Ureter (tissue), 1 donor: Measurements from ENCODE around the gene ULK1. TPM values are rescaled to one million over a fixed set of nuclear protein-coding genes. Genes with fewer than 3 reads are reported as not detected.

Experiments
- DNase-seq: peaks from one replicate; pipeline ENCODE4 v3.0.0-alpha.2; 2020; ENCODE audit warnings: low spot score
- total RNA-seq: library from RNA; stranded (reverse); gene quantifications from one replicate; pipeline ENCODE4 v1.2.4, GENCODE V29; 2023
- donor health status: DM: yes; HTN: yes; CAD: no.

ULK1 gene
- total RNA-seq, 1 donor from 2014 or later, result 31.8 TPM

DNA sequence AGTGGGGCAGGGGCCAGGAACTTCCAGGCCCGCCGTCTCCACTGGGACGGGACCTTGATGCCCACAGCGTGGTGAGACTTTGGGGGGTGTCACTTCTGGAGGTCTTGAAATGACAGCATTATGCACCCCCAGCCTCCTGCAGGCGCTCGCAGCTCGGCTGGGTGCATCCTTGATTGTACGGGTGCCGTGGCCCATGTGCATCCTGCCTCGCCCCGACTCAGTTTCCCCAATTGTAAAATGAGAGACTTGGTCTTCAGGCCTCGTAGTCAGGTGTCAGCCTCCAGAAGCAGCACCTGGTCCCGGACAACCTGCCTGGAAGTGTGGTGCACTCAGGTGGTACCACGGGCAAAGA, 25.7 kb downstream of the ULK1 start:
- DNase-seq, result no peak

DNA sequence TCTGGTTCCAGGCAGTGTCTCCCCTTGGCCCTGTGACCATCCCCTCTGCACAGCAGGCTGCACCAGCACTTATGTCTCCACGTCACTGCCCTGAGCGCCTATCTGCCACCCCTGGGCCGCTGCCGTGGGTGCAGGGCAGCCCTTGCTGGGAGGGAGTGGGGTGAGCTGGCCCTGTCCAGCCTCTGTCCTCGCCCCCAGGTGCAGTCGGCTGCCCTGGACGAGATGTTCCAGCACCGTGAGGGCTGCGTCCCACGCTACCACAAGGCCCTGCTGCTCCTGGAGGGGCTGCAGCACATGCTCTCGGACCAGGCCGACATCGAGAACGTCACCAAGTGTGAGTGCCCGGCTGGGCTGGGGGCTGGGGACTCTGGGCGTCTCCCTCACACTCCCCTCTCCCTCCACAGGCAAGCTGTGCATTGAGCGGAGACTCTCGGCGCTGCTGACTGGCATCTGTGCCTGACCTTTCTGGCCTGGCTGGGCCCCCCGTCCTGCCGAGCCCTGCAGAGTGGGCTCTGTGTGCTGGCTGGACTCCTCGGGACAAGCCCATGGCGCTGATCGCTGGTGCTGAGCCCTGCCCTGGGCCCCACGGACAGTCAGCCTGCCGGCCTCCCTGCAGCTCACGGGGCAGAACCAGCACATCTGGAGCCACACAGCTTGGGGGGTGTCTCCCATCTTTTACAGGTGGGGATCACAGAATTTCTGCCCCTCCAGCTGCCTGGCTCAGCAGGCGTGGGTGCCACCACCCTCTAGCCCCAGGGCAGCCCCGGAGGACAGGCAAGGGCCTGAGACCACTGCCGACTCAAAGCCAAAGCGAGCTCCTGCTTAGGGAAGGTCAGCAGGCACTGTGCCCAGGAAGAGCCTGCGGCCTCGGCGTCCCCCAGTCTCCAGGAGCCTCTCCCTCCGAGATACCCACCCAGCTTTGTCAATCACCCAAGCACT, 26.7 kb downstream of the ULK1 start:
- DNase-seq, result no peak

DNA sequence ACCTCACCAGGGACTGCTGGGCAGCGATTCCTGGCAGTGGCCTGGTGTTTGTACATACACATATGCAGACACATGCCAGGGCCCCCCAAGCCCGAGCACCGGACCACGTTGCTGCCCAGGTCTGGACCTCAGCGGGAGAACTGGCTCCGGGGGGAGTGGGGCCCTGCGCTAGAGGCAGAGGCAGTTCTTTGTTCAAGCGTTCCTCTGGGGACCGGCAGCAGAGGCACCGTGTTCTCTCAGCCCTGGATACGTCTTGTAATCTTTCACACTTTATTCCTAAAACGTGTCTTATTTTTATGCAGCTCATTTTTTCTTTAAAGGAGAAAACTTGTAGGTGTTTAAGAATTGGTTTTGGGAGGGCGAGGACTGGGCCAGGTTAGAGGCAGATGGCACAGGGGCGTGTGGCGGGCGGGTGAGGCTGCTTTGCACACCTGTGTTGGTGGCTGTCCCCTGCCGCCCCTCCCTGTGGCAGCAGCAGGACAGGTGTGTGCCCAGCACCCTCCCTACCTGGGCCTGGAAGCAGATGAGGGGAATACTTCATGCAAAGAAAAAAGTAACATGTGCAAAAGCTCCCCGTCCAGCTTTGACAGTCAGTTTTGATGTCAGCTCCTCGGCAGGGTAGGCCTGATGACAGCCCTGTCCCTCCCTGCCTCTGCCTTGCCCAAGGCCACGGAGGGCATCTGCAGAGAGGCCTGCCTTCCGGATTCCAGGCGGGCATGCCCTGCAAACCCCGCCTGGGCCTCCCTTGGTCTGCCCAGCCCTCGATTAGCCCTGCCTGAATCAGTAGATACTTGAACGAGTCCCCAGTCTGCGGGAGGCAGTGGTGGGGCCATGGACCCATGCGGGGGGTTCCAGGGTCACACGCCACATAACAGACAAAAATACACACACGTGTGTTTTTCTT, 27.7 kb downstream of the ULK1 start:
- no peak for DNase-seq

DNA sequence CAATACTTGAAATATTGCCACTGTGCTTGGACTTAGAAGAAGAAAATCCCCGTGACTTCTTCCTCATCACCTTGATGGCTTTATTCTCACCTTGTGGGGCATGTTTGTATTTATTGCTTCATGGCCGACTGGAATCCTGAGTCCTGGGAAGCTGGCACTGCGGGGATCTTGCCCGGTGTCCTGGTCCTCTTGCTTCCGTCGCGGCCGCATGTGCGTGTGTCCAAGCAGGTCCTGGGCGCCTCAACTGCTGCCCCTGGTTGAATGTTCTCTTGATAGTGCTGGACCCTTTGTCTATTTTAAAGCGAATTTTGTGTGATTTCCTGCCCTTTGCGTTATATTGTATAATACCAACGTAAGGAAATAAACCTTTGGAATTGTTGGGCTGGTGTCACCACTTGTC, 28.4 kb downstream of the ULK1 start:
- no peak for DNase-seq

DNA sequence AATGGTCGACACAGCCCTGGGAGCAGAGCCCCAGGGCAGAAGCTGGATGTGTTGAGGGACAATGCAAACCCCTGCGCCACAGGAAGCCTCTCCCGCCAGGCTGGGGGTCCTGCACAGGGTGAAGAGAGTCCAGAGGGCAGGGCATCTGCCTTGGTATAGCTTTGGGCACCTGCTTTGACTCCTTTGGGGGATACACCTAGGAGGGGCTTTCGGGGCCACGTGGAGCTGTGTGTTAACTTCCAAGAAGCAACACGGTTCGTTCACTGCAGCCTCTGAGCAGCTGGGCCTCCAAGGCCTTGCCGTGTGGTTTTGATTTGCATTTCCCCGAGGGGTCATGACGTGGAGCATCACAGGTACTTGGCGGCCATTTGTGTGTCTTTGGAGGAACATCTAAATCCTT, 28.8 kb downstream of the ULK1 start:
- no peak for DNase-seq

DNA sequence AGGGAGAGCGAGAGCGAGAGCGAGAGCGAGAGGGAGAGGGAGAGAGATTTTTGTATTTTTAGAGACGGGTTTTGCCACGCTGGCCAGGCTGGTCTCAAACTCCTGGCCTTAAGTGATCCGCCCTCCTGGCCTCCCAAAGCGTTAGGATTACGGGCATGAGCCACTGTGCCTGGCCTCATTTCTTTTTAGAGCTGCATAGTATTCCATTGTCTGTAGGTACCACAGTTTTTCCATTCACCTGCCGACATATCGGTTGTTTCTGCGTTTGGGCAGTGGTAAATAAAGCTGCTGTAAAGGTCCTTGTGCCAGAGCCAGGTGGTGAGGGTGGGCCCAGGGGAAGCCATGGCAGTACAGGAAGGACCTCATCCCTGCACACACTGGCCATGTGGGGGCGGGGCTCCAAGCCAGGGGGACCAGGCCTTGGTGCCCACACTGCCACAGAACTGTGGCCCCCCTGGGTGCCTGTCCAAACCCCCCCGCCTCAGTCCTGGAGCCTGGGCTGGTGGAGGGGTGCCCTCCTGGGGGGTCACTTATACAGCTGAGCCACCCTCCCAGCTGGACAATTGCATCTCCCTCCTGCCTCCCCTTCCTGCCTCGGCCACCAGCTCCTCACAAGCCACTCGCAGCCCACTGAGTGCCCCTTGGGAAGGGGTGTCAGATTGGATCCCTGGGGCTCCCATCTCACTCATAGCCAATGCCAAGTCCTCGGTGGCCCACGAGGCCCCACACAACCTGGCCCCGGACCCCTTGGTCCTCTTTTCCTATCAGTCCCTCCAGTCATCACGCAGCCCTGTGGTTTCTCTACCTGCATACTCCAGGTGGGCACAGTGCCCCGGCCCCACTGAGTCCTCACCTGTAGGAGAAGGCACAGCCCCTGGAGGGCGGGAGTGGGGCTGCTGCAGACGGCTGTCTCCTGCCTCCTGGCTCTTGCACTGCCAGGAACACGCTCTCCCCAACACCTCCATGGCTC, 33.0 kb downstream of the ULK1 start:
- no peak for DNase-seq

DNA sequence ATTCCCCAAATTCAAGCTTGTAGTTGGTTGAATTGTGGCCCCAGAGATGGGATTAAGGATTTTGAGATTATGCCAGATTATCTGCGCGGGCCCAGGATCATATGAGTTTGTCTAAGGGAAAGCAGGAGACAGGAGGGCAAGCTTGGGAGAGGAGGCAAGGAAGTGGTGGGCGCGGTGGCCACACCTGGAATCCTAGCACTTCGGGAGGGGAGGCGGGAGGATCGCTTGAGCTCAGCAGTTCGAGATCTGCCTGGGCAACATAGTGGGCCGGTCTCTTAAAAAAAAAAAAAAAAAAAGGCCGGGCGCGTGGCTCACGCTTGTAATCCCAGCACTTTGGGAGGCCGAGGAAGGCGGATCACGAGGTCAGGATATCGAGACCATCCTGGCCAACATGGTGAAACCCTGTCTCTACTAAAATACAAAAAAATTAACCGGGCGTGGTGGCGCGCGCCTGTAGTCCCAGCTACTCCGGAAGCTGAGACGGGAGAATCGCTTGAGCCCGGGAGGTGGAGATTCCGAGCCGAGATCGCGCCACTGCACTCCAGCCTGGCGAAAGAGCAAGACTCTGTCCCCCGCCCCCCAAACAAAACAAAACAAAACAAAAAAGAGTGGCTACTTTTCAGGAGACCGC, 33.8 kb downstream of the ULK1 start:
- no peak for DNase-seq

DNA sequence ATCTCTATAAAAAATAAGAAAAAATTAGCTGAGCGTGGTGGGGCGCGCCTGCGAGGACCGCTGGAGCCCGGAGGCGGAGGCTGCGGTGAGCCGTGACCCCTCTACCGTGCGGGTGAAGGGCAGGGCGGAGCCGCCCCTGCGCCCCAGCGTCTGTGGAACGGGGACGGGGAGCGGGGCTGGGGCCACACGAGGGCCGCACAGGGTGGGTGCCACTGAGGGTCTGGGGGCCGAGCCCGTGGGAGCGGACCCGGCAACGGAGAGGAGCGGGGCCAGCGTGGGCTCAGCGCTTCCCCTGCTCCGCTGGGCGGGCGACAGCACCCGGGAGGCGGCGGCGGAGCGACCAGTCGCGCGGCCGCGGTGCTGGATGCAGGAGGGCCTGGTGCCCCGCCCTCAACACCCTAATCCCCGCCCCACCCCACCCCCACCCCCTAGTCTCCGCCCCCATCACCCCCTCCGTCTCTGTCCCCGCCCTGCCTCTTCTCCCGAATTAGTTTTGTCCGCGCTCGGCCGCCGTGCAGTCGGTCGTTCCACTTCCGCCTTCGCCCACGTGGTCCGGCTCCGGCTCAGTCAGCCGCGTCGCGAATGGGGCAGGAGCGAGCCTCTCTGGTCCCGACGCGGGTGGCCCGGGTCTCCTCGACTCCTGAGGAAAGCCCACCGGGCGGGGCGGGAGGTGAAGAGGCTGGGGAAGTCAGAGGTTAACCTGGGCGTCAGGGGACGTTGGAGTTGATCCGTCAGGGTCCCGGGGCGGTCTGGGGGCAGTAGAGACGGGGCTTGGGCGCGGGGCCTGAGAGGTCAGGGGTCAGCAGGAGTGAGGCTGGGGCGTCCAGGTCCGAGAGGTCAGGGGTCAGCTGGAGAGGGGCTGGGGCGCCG, 34.5 kb downstream of the ULK1 start, which contains the start of gene PUS1:
Gene PUS1, plus strand, starts transcription at position 566 of the 870 bp plus-strand sequence. CDS start 447 bp downstream, outside the sequence.
- DNase-seq, result peak; percentile 95

DNA sequence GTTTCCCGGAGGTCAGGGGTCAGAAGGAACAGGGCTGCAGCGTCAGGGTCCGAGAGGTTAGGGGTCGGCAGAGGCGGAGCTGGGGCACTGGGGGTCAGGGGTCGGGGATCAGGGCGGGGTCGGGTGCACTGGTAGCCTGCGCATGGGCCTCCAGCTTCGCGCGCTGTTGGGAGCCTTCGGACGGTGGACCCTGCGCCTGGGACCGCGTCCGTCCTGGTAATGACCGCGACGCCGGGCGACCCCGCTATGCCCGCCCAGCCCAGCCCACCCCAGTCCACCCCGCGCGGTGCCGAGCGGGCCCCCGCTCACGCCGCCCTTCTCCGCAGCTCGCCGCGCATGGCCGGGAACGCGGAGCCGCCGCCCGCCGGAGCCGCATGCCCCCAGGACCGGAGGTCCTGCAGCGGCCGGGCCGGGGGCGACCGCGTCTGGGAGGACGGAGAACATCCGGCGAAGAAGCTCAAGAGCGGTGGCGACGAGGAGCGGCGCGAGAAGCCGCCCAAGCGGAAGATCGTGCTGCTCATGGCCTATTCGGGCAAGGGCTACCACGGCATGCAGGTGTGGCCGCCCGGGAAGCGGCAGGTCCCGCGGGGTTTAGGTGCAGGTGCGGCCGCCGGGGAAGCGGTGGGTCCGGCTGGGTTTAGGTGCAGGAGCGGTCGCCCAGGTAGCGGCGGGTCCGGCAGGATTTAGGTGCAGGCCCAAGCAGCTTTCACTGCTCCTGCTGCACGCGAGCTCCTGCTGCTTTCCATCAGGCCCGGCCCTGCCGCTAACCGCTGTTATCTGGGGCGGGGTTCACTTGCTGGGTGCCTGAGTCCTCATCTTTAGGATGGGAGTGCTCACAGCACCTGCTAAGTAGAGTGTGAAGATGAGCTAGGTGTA, 35.4 kb downstream of the ULK1 start:
- DNase-seq, result no peak

DNA sequence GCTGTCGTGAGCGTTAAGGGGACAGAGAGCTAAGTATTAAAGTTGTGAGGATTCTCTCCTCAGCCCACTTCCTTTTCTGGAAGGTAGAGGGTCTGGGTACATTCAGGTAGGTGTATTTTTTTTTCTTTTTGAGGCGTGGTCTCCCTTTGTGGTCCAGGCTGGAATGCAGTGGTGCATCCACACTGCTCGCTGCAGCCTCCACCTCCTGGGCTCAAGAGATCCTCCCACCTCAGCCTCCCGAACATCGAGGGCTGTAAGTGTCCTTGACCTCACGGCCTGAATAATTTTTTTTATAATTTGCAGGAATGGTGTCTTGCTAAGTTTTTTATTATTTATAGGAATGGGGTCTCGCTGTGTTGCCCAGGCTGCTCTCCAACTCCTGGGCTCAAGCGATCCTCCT, 36.1 kb downstream of the ULK1 start:
- no peak for DNase-seq

DNA sequence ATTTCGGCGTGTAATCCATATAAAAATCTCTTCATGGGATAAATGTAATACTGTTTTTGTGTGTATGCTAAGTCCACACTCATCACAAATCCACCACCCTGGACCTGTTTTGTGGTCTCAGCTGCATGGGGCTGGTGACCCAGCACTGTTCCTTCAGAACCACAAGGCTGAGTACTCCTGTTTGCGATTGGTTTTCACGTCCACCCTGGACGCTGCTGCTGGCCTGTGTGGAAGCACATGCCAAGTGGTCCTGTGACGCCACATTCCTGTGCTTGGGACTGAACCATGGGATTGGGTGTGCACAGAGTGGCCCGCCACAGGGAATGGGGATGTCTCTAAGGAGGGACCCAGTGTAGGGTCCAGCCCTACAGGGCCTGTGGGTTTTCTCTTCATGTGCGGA, 39.0 kb downstream of the ULK1 start:
- DNase-seq, result no peak

DNA sequence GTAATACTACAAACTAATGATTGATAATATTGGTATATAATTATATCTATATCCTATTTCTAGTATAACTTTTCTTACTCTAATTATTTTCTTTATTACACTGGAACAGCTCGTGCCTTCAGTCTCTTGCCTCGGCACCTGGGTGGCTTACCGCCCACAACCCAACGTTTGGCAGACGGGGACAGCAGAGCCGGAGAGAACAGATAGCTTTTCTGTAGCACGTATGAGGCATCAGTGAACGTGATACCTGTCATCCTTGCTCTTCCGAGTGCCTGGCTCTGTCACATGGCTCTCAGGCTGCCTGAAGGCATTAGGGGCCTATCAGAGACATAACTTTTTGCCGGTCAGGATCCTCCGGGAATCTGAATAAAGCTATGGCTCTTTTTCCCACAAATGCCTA, 40.1 kb downstream of the ULK1 start:
- no peak for DNase-seq

DNA sequence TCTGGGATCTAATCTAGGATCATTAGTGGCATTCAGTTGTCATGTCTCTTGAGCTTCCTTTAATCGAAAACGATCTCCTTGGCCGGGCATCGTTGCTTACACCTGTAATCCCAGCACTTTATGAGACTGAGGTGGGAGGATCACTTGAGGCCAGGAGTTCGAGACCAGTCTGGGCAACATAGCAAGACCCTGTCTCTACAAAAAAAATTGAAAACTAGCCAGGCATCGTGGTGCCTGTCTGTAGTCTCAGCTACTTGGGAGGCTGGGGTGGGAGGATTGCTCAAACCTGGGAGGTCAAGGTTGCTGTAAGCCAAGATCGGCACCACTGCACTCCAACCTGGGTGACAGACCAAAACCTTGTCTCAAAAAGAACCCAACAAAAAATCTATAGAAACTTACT, 43.7 kb downstream of the ULK1 start:
- DNase-seq, result no peak

DNA sequence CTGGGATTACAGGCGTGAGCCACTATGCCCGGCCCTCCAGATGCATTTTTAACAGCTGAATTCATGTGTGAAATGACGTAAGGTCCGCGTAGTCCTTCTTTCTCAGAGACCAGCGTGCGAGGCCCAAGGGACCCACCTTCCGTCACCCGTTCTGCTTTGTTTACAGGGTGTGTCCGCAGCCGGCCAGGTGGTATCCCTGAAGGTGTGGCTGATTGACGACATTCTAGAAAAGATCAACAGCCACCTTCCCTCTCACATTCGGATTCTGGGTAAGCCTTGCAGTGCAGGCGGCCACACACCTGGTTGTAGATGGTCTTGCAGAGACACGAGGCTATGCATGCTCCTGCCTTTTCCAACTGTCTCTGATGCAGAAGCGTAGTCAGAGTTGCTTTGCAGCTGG, 44.6 kb downstream of the ULK1 start:
- DNase-seq, result no peak

DNA sequence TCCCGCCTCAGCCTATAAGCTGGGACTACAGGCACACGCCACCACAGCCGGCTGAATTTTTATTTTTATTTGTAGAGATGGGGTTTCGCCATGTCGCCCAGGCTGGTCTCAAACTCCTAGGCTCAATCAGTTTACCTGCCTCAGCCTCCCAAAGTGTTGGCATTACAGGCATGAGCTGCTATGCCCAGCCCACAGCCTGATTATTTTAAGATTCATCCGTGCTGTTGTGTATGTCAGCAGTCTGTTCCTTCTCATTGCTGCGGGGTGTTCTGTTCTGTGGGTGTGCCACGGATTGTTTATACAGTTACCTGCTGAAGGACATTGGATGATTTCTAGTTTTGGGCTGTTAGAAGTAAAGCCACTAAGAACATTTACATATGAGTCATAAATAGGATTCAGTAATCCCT, 45.7 kb downstream of the ULK1 start:
- no peak for DNase-seq

DNA sequence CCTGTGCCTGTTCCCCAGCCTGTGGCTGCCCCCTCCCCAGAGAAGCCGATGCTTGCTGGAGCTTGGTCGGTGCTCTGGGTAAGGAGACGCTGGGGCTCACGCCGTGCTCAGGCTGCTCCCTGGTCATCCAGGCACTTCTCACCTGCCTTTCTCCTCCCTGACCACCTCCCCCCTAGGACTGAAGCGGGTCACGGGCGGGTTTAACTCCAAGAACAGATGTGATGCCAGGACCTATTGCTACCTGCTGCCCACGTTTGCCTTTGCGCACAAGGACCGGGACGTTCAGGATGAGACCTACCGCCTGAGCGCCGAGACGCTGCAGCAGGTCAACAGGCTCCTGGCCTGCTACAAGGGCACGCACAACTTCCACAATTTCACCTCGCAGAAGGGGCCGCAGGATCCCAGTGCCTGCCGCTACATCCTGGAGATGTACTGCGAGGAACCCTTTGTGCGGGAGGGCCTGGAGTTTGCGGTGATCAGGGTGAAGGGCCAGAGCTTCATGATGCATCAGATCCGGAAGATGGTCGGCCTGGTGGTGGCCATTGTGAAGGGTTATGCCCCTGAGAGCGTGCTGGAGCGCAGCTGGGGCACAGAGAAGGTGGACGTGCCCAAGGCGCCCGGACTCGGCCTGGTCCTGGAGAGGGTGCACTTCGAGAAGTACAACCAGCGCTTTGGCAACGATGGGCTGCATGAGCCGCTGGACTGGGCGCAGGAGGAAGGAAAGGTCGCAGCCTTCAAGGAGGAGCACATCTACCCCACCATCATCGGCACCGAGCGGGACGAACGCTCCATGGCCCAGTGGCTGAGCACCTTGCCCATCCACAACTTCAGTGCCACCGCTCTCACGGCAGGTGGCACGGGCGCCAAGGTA, 46.9 kb downstream of the ULK1 start:
- DNase-seq, result no peak

DNA sequence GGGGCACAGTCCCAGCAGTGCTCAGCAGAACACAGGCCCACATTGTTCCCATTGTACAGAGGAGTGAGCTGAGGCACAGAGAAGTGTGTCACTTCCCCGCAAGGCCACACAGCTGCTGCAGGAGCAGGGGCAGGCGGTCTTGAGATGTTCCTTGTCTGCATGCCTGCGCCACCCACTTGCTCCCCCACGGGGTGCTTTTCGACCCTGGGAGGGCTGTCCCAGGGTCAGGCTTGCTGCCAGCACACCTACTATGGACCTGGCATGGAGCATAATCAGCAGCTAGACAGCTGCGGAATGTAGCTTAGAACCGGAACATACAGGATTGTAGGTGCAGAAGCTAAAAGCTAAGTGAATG, 47.5 kb downstream of the ULK1 start:
- DNase-seq, result no peak

DNA sequence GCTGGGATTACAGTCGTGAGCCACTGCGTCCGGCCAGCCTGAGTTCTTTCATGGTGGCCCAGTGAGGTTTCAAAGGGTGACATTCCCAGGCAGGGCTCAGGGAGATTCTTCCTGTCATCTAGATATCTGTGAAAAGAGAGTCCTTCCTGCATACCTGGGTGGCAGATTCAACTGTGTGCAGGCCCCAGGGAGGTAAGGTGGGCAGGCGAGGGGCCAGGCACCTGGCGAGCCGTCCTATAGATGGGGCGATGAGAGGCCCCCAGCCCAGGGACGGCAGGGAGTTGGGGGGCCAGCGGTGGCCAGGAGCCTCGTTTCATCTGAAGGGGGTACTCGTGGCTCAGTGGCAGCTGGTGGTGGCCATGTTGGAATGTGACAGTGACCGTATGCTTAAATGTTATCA, 48.2 kb downstream of the ULK1 start:
- no peak for DNase-seq
